Ishikawa (cell line): ENCODE measurements around the gene CGB3.

Source experiments
- CEBPB ChIP-seq: IDR thresholded peaks from 2 replicates; pipeline ENCODE4 v1.6.1; 2012
- CREB1 ChIP-seq: IDR thresholded peaks from 2 replicates; pipeline ENCODE4 v1.6.1; 2012; ENCODE audit warnings: low read depth
- EGR1 ChIP-seq: IDR thresholded peaks from 2 replicates; pipeline ENCODE4 v1.6.1; 2012
- EP300 ChIP-seq: IDR thresholded peaks from 2 replicates; pipeline ENCODE4 v1.6.1; 2012; ENCODE audit warnings: borderline replicate concordance
- FOXM1 ChIP-seq: IDR thresholded peaks from 2 replicates; pipeline ENCODE4 v1.6.1; 2012; ENCODE audit warnings: low read depth, borderline replicate concordance
- MAX ChIP-seq: IDR thresholded peaks from 2 replicates; pipeline ENCODE4 v1.6.1; 2012
- NFIC ChIP-seq: IDR thresholded peaks from 2 replicates; pipeline ENCODE4 v1.6.1; 2012
- RAD21 ChIP-seq: IDR thresholded peaks from 2 replicates; pipeline ENCODE4 v1.6.1; 2012; ENCODE audit warnings: low read depth
- REST ChIP-seq: IDR thresholded peaks from 2 replicates; pipeline ENCODE4 v1.6.1; 2012; ENCODE audit warnings: low read depth, mild to moderate bottlenecking
- TAF1 ChIP-seq: IDR thresholded peaks from 2 replicates; pipeline ENCODE4 v1.6.1; 2012; ENCODE audit warnings: low read depth, mild to moderate bottlenecking
- TCF12 ChIP-seq: IDR thresholded peaks from 2 replicates; pipeline ENCODE4 v1.6.1; 2012; ENCODE audit warnings: low read depth
- TEAD4 ChIP-seq: IDR thresholded peaks from 2 replicates; pipeline ENCODE4 v1.6.1; 2012
- YY1 ChIP-seq: IDR thresholded peaks from 2 replicates; pipeline ENCODE4 v1.6.1; 2012; ENCODE audit warnings: low read depth
- ZBTB7A ChIP-seq: IDR thresholded peaks from 2 replicates; pipeline ENCODE4 v1.6.1; 2012; ENCODE audit warnings: low read depth
- TF ChIP-seq, protein P1 (sequence below): IDR thresholded peaks from 2 replicates; pipeline ENCODE4 v1.6.1; 2012

CGB3 gene

DNA sequence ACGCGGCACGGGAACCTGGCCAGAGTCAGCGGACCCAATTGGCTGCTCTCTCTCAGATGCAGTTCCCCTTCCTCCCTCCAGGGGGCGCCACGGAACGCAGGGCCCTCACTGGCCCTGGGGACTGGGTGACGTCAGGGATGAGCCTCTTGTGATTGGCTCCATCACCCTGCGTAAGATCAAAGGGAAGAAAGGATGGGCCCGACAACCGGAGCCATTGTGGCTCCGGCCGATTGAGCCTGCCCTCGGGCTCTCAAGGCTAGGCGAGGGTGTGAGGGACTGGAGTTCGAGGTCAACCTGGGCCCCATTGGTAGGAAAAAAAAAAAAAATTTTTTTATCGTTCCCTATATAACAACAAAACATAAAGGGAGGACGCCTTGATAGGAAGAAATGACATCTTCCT is 12.7 kb upstream of the CGB3 start, which contains the start of gene CGB1:
CGB1 (minus strand) TSS at position 81 of the 400 bp plus-strand sequence. CDS start 184 bp downstream, outside the sequence.
- peak; percentile 42 for TF ChIP-seq RAD21

DNA sequence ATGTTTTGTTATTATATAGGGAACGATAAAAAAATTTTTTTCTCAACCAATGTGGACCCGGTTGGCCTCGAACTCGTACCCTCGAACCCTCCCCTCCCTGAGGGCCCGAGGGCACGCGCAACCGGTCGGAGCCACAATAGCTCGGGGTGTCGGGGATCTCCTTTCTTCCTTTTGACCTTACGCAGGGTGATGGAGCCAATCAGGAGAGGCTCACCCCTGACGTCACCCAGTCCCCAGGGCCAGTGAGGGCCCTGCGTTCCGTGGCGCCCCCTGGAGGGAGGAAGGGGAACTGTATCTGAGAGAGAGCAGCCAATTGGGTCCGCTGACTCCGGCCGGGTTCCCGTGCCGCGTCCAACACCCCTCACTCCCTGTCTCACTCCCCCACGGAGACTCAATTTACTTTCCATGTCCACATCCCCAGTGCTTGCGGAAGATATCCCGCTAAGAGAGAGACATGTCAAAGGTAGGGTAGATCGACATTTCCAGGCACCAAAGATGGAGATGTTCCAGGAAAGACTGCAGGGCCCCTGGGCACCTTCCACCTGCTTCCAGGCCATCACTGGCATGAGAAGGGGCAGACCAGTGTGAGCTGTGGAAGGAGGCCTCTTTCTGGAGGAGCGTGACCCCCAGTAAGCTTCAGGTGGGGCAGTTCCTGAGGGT is 7.6 kb upstream of the CGB3 start, which contains the start of gene CGB2:
CGB2 (plus strand) TSS at position 249 of the 660 bp plus-strand sequence; CDS start at position 455, 206 bp downstream.
- TF ChIP-seq TEAD4 = peak; percentile 65
- peak; percentile 65 for TF ChIP-seq MAX
- TF ChIP-seq RAD21 = peak; percentile 33
- peak; percentile 44; the same call in 1 of the 2 replicates for TF ChIP-seq CREB1

- TF ChIP-seq TEAD4 (no peak), NFIC (no peak), ZBTB7A (no peak), YY1 (no peak), MAX (no peak), TCF12 (no peak), CEBPB (no peak), FOXM1 (no peak), RAD21 (no peak)
These were observed 2.0 kb downstream of the CGB3 start for GRCh38 chr19:49022116-49022515.

DNA sequence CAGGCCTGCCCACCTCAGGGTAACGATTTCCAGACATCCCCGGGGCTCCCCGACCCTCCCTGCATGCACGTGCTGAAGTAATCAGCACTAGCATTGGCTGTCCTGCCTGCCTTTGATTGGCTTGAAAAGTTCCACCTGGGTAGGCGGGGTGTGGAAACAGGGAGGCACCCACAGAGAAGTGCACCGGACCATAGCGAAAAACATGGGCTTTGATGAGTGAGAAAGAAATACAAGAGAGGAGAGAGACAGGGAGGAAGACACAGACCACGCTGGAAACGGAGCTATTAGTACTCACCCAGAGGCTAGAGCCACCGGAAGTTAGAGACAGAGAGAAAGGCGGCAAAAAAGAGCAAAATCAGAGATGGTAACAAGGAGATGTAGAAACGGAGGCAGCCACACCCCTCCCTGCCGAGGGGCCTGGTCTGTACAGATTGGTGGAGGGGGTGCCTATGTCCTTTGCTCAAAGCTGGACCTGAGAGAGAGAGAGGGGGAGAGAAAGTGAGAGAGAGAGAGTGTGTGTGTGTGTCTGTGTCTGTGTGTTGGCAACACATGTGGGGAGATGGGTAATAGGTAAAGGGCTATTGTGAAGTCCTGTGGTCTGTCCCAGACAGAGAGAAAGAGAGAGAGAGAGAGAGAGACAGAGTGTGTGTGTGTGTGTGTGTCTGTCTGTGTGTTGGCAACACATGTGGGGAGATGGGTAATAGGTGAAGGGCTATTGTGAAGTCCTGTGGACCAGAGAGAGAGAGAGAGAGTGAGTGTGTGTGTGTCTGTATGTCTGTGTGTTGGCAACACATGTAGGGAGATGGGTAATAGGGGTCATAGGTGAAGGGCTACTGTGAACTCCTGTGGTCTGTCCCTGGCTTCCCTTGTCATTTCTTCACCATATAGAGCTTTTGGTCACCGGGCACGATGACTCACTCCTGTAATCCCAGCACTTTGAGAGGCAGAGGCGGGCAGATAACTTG is 2.9 kb downstream of the CGB3 start:
- no peak for TF ChIP-seq CEBPB
- TF ChIP-seq, protein P1, sequence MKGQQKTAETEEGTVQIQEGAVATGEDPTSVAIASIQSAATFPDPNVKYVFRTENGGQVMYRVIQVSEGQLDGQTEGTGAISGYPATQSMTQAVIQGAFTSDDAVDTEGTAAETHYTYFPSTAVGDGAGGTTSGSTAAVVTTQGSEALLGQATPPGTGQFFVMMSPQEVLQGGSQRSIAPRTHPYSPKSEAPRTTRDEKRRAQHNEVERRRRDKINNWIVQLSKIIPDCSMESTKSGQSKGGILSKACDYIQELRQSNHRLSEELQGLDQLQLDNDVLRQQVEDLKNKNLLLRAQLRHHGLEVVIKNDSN = peak; percentile 58; the same call in 1 of the 2 replicates
- peak; percentile 91 for TF ChIP-seq MAX

- TF ChIP-seq ZBTB7A (no peak), TCF12 (no peak), EGR1 (no peak)
These were observed 3.8 kb downstream of the CGB3 start for GRCh38 chr19:49020342-49020741.

GRCh38 chr19:49019242-49019932 is 4.7 kb downstream of the CGB3 start:
- TF ChIP-seq RAD21 (no peak), NFIC (0 out of 2 replicates have a peak, but pooled peaks have one; percentile 28), ZBTB7A (peak; percentile 77; the same call in 1 of the 2 replicates)

- no peak for TF ChIP-seq FOXM1
- no peak for TF ChIP-seq CREB1
- TF ChIP-seq TEAD4 = no peak
- no peak for TF ChIP-seq YY1
- no peak for TF ChIP-seq NFIC
- TF ChIP-seq CEBPB = no peak
- no peak for TF ChIP-seq MAX
- no peak for TF ChIP-seq TAF1
- TF ChIP-seq TCF12 = no peak
- no peak for TF ChIP-seq ZBTB7A
- no peak for TF ChIP-seq EP300
- TF ChIP-seq RAD21 = no peak
These were observed 6.3 kb downstream of the CGB3 start for GRCh38 chr19:49017666-49018351.

GRCh38 chr19:49017041-49017665 is 7.0 kb downstream of the CGB3 start, which contains the start of gene LHB:
TSS of gene LHB (minus strand) at chr19:49017091. CDS start at chr19:49017081, 10 bp downstream.
- TF ChIP-seq ZBTB7A (no peak), CEBPB (no peak), YY1 (no peak), REST (no peak), RAD21 (no peak), EP300 (no peak), TEAD4 (no peak), TAF1 (no peak)
